Retina (tissue), 1 donor: Measurements from ENCODE around the gene TPD52L1.

Experiments used
- DNase-seq: peaks from one replicate; pipeline ENCODE4 v3.0.0-alpha.2; 2016

Gene TPD52L1

GRCh38 chr6:125250511-125250910 is 96.9 kb downstream of the TPD52L1 start:
- DNase-seq = no peak

GRCh38 chr6:125251516-125252220 is 98.1 kb downstream of the TPD52L1 start:
- peak; percentile 47 for DNase-seq

GRCh38 chr6:125252891-125253290 is 99.3 kb downstream of the TPD52L1 start:
- no peak for DNase-seq

- DNase-seq = no peak
These were observed 100.3 kb downstream of the TPD52L1 start for GRCh38 chr6:125253881-125254280.

- DNase-seq = no peak
These were observed 100.7 kb downstream of the TPD52L1 start for GRCh38 chr6:125254321-125254720.

- DNase-seq = no peak
These were observed 101.6 kb downstream of the TPD52L1 start for GRCh38 chr6:125255201-125255600.

GRCh38 chr6:125257351-125257750 is 103.8 kb downstream of the TPD52L1 start:
- no peak for DNase-seq

GRCh38 chr6:125258651-125259353 is 105.2 kb downstream of the TPD52L1 start:
- no peak for DNase-seq

GRCh38 chr6:125259354-125259736 is 105.8 kb downstream of the TPD52L1 start:
- no peak for DNase-seq

- no peak for DNase-seq
These were observed 108.7 kb downstream of the TPD52L1 start for GRCh38 chr6:125262016-125263013.

GRCh38 chr6:125264476-125264875 is 110.9 kb downstream of the TPD52L1 start:
- no peak for DNase-seq

- DNase-seq = no peak
These were observed 114.4 kb downstream of the TPD52L1 start for GRCh38 chr6:125267806-125268523.

- DNase-seq = no peak
These were observed 115.2 kb downstream of the TPD52L1 start for GRCh38 chr6:125268765-125269164.

GRCh38 chr6:125269328-125269985 is 115.9 kb downstream of the TPD52L1 start:
- DNase-seq = no peak

- no peak for DNase-seq
These were observed 116.8 kb downstream of the TPD52L1 start for GRCh38 chr6:125270380-125270779.

- no peak for DNase-seq
These were observed 118.0 kb downstream of the TPD52L1 start for GRCh38 chr6:125271486-125272159.

GRCh38 chr6:125273251-125273650 is 119.7 kb downstream of the TPD52L1 start:
- no peak for DNase-seq

- DNase-seq = no peak
These were observed 120.4 kb downstream of the TPD52L1 start for GRCh38 chr6:125273965-125274364.

- DNase-seq = no peak
These were observed 121.4 kb downstream of the TPD52L1 start for GRCh38 chr6:125274935-125275334.

GRCh38 chr6:125275779-125276178 is 122.2 kb downstream of the TPD52L1 start:
- no peak for DNase-seq

GRCh38 chr6:125277838-125278237 is 124.3 kb downstream of the TPD52L1 start:
- no peak for DNase-seq
